ENCODE data around the gene SLC24A1. TPM values are rescaled to one million over a fixed set of nuclear protein-coding genes. Genes with fewer than 3 reads are reported as not detected.

The SLC24A1 gene
- total RNA-seq, 4 donors from 2014 or later = 5.9 to 22.7 (median 9.2) TPM

GRCh38 chr15:65663521-65663920, 41.8 kb downstream of the SLC24A1 start:
- DNase-seq (ENCODE audit: low spot score in 2 of 2) = no peak
- no peaks in the 10 kb centered on the region for H3K27me3 ChIP-seq
- 91 to 95% methylated on average over 3 of the region's 3 CpGs for WGBS, 2 donors
- no peak overlapping the region for H3K4me3 ChIP-seq
- TF ChIP-seq EP300 (IDR thresholded peaks at IDR 0.05) = no peak
- TF ChIP-seq CTCF (IDR thresholded peaks at IDR 0.05) = no peak
- no peak for TF ChIP-seq POLR2A (IDR thresholded peaks at IDR 0.05)
- H3K4me1 ChIP-seq = no peaks in the 10 kb centered on the region
- H3K36me3 ChIP-seq = peaks cover 0 to 72% (median 0%) of the 10 kb centered on the region in 3 donors
- no peaks in the 10 kb centered on the region for H3K9me3 ChIP-seq
- H3K27ac ChIP-seq = no peak overlapping the region

- H3K9me3 ChIP-seq = no peaks in the 10 kb centered on the region
- H3K36me3 ChIP-seq = peaks cover 0 to 90% (median 0%) of the 10 kb centered on the region in 3 donors
- no peaks in the 10 kb centered on the region for H3K27me3 ChIP-seq
- 58 to 64% methylated on average over 3 of the region's 3 CpGs for WGBS, 2 donors
- no peak for TF ChIP-seq CTCF (IDR thresholded peaks at IDR 0.05)
- TF ChIP-seq POLR2A (IDR thresholded peaks at IDR 0.05) = no peak
- no peak overlapping the region for H3K4me3 ChIP-seq
- DNase-seq (ENCODE audit: low spot score in 2 of 2) = no peak
- H3K27ac ChIP-seq = no peak overlapping the region
- no peaks in the 10 kb centered on the region for H3K4me1 ChIP-seq
These were observed 44.5 kb downstream of the SLC24A1 start for GRCh38 chr15:65666257-65666656.

DNA sequence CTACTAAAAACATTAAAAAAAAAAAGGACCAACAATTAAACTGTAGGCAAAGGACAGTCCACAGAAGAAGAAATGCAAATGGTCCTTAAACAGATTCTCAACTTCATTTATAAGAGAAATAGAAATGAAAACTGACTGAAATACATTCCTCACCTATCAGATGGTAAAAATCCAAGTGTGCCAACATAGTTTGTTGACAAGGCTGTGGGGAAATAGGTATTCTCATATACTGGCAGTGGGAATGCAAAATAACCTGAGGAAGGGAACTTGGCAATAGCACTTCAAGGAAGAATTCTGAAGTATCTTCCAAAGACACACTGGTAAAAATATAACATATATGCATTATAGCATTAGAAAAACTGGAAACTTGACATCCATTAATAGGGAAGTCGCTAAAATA, 53.8 kb downstream of the SLC24A1 start:
- TF ChIP-seq CTCF (IDR thresholded peaks at IDR 0.05) (no peak), EP300 (IDR thresholded peaks at IDR 0.05) (no peak)
- no peak overlapping the region for H3K27ac ChIP-seq
- H3K4me3 ChIP-seq = no peak overlapping the region
- H3K27me3 ChIP-seq = no peaks in the 10 kb centered on the region
- H3K9me3 ChIP-seq = no peaks in the 10 kb centered on the region
- DNase-seq (ENCODE audit: low spot score in 2 of 2) = no peak
- WGBS, 2 donors = 62 to 76% methylated on average over 1 of the region's 1 CpG
- peaks cover 0 to 51% (median 0%) of the 10 kb centered on the region in 3 donors for H3K36me3 ChIP-seq
- H3K4me1 ChIP-seq = no peaks in the 10 kb centered on the region

- H3K4me1 ChIP-seq = no peaks in the 10 kb centered on the region
- peaks cover 0 to 46% (median 0%) of the 10 kb centered on the region in 3 donors for H3K36me3 ChIP-seq
- no peak overlapping the region for H3K27ac ChIP-seq
- no peak overlapping the region for H3K4me3 ChIP-seq
- H3K27me3 ChIP-seq = no peaks in the 10 kb centered on the region
- no peak for TF ChIP-seq CTCF (IDR thresholded peaks at IDR 0.05)
- no peak for TF ChIP-seq POLR2A (IDR thresholded peaks at IDR 0.05)
- TF ChIP-seq EP300 (IDR thresholded peaks at IDR 0.05) = no peak
- H3K9me3 ChIP-seq = no peaks in the 10 kb centered on the region
- DNase-seq (ENCODE audit: low spot score in 2 of 2) = no peak
- 75 to 85% methylated on average over 2 of the region's 2 CpGs for WGBS, 2 donors
These were observed 54.4 kb downstream of the SLC24A1 start for GRCh38 chr15:65676123-65676522.

GRCh38 chr15:65680544-65680943, 58.8 kb downstream of the SLC24A1 start:
- WGBS, 2 donors = 96 to 98% methylated on average over 1 of the region's 1 CpG
- peaks cover 0 to 4% (median 0%) of the 10 kb centered on the region in 3 donors for H3K36me3 ChIP-seq
- H3K4me3 ChIP-seq = no peak overlapping the region
- no peaks in the 10 kb centered on the region for H3K9me3 ChIP-seq
- no peak overlapping the region for H3K27ac ChIP-seq
- H3K27me3 ChIP-seq = no peaks in the 10 kb centered on the region
- no peak for DNase-seq (ENCODE audit: low spot score in 2 of 2)
- H3K4me1 ChIP-seq = no peaks in the 10 kb centered on the region
- TF ChIP-seq CTCF (IDR thresholded peaks at IDR 0.05) (no peak), EP300 (IDR thresholded peaks at IDR 0.05) (no peak), POLR2A (IDR thresholded peaks at IDR 0.05) (no peak)
